ENCODE results near the gene TMEM204. TPM values are rescaled to one million over a fixed set of nuclear protein-coding genes. Genes with fewer than 3 reads are reported as not detected.
A peak's percentile ranks its signal among the peaks of the same experiment; 100 is the strongest.

Gene TMEM204
- total RNA-seq, 2 donors from 2014 or later = 2.9 to 5.0 TPM

GRCh38 chr16:1488619-1489018 is 44.8 kb upstream of the TMEM204 start, which contains the start of gene PTX4:
TSS of gene PTX4 (minus strand) at chr16:1488944. CDS start at chr16:1488909, 35 bp downstream.
- Histone ChIP-seq H3K9me3 (no peaks in the 10 kb centered on the region), H3K4me3 (no peak within 1 kb of the TSS), H3K36me3 (no peaks in the 10 kb centered on the region), H3K9ac (ENCODE audit: low read depth in 2 of 2, low read length in 2 of 2) (no peak within 1 kb of the TSS), H3K27me3 (no peaks in the 10 kb centered on the region), H3K4me1 (no peaks in the 10 kb centered on the region), H3K27ac (no peak within 1 kb of the TSS)
- intact Hi-C loops (cut with DNase I) = no loop called here
- TF ChIP-seq CTCF (IDR thresholded peaks at IDR 0.05) = no peak
- DNase-seq = no peak

- TF ChIP-seq CTCF (IDR thresholded peaks at IDR 0.05) = no peak
- Histone ChIP-seq H3K9me3 (no peaks in the 10 kb centered on the region), H3K4me3 (no peak overlapping the region), H3K36me3 (no peaks in the 10 kb centered on the region), H3K27me3 (no peaks in the 10 kb centered on the region), H3K9ac (ENCODE audit: low read depth in 2 of 2, low read length in 2 of 2) (no peak overlapping the region), H3K27ac (no peak overlapping the region), H3K4me1 (peaks cover under 1% of the 10 kb centered on the region)
- intact Hi-C loops (cut with DNase I) = no loop called here
- DNase-seq = no peak
Measured at GRCh38 chr16:1489077-1489476, 44.4 kb upstream of the TMEM204 start.

- Histone ChIP-seq H3K36me3 (no peaks in the 10 kb centered on the region), H3K27me3 (no peaks in the 10 kb centered on the region), H3K4me1 (peaks cover 8% of the 10 kb centered on the region), H3K9me3 (no peaks in the 10 kb centered on the region), H3K9ac (ENCODE audit: low read depth in 2 of 2, low read length in 2 of 2) (no peak overlapping the region), H3K4me3 (no peak overlapping the region), H3K27ac (no peak overlapping the region)
- intact Hi-C loops (cut with DNase I) = loop anchor here (10.0 kb wide), 1 partner anchor 123 kb away; the partner anchor contains the start of genes CRAMP1 and IFT140
- TF ChIP-seq CTCF (IDR thresholded peaks at IDR 0.05) = no peak
- no peak for DNase-seq
Measured at GRCh38 chr16:1491327-1491726, 42.1 kb upstream of the TMEM204 start.

- Histone ChIP-seq H3K4me3 (peak overlapping the region; percentile 91), H3K27me3 (no peaks in the 10 kb centered on the region), H3K27ac (peak overlapping the region; percentile 73), H3K9ac (ENCODE audit: low read depth in 2 of 2, low read length in 2 of 2) (peak overlapping the region; percentile 24 to 64), H3K4me1 (peaks cover 8% of the 10 kb centered on the region), H3K9me3 (no peaks in the 10 kb centered on the region), H3K36me3 (no peaks in the 10 kb centered on the region)
- intact Hi-C loops (cut with DNase I) = loop anchor here (10.0 kb wide), 1 partner anchor 122 kb away; the partner anchor contains the start of genes CRAMP1 and IFT140
- DNase-seq = no peak
- TF ChIP-seq CTCF (IDR thresholded peaks at IDR 0.05) = no peak
Measured at GRCh38 chr16:1492082-1492922, 41.2 kb upstream of the TMEM204 start.

- peak within 1 kb of the TSS; percentile 73 to 91 for H3K9ac ChIP-seq (ENCODE audit: low read depth in 2 of 2, low read length in 2 of 2)
- DNase-seq = peak; percentile 86
- intact Hi-C loops (cut with DNase I) = loop anchor here (10.0 kb wide), 1 partner anchor 122 kb away; the partner anchor contains the start of genes CRAMP1 and IFT140
- H3K36me3 ChIP-seq = no peaks in the 10 kb centered on the region
- no peaks in the 10 kb centered on the region for H3K9me3 ChIP-seq
- peak within 1 kb of the TSS; percentile 91 for H3K4me3 ChIP-seq
- H3K4me1 ChIP-seq = peaks cover 8% of the 10 kb centered on the region
- TF ChIP-seq CTCF (IDR thresholded peaks at IDR 0.05) = no peak
- no peaks in the 10 kb centered on the region for H3K27me3 ChIP-seq
- peak within 1 kb of the TSS; percentile 73 for H3K27ac ChIP-seq
Measured at GRCh38 chr16:1492923-1493745, 40.3 kb upstream of the TMEM204 start, which contains the start of gene TELO2. TSS of gene TELO2 (plus strand) at chr16:1493360. CDS start at chr16:1494282, 922 bp downstream.
